NT2/D1 (cell line): ENCODE results near the gene CRY2.

Experiments
- SUZ12 ChIP-seq: IDR thresholded peaks from 2 replicates; pipeline ENCODE4 v1.6.1; 2011; ENCODE audit not compliant: insufficient read length, insufficient read depth; ENCODE audit errors: extremely low read depth
- YY1 ChIP-seq: IDR thresholded peaks from 2 replicates; pipeline ENCODE4 v1.6.1; 2011; ENCODE audit not compliant: insufficient read length, insufficient read depth
- ZNF274 ChIP-seq: IDR thresholded peaks from 2 replicates; pipeline ENCODE4 v1.6.1; 2011; ENCODE audit warnings: mild to moderate bottlenecking, low read depth, low read length

- TF ChIP-seq ZNF274 = no peak
- TF ChIP-seq YY1 = no peak
- TF ChIP-seq SUZ12 = no peak
Measured at GRCh38 chr11:45917623-45918330, 70.5 kb downstream of the CRY2 start, which contains the start of gene PEX16.
